ENCODE measurements around the gene USP51.
"Not testable (repeated sequence)": the region's sequence is repeated elsewhere in the genome, so short reads cannot be mapped to it uniquely, and the experiment has no call there.

The USP51 gene

DNA sequence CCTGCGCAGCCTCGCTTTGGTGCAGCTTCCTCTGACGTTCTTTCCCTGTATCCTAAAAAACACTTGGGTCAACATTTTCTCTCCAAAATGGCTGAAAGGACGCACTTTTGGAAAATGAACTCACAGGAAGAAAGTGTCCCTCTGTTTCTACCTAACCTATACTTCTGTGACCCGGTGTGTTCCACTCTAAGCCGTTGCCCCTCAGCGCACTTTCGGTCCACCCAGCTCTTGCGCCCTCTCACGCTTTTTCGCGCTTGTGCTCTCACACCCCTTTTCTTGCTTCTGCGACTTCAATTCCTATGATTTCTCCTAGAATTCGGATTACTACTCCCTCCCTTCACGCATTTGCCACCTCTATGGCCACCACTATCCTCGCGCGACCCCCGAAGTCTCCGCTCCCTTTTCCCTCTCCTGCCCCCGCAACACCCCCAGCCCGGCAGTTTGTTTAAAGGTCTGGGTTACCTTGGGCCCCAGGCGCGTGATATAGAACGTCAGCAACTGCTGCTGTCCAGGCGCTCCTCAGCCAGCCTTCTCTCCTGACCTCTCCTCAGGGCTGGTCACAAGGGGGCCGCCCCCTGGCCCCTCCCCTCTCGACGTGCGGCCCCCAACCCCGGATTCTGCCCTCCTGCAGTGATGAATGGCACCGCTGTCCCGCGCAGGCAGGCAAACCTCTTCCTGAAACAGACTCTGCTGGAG, at the start of gene USP51:
USP51 (minus strand) TSS at position 535 of the 696 bp plus-strand sequence. CDS start 909 bp downstream, outside the sequence.
- TF ChIP-seq, protein P1, sequence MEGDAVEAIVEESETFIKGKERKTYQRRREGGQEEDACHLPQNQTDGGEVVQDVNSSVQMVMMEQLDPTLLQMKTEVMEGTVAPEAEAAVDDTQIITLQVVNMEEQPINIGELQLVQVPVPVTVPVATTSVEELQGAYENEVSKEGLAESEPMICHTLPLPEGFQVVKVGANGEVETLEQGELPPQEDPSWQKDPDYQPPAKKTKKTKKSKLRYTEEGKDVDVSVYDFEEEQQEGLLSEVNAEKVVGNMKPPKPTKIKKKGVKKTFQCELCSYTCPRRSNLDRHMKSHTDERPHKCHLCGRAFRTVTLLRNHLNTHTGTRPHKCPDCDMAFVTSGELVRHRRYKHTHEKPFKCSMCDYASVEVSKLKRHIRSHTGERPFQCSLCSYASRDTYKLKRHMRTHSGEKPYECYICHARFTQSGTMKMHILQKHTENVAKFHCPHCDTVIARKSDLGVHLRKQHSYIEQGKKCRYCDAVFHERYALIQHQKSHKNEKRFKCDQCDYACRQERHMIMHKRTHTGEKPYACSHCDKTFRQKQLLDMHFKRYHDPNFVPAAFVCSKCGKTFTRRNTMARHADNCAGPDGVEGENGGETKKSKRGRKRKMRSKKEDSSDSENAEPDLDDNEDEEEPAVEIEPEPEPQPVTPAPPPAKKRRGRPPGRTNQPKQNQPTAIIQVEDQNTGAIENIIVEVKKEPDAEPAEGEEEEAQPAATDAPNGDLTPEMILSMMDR (IDR thresholded peaks at IDR 0.05; ENCODE audit: low read depth, low read length, missing control alignments), result no peak
- peak within 1 kb of the TSS; percentile 51 for H3K4me3 ChIP-seq (replicated peaks; ENCODE audit: low read depth, low read length)
- no peak for DNase-seq (ENCODE audit: extremely low read depth, low read depth)

DNA sequence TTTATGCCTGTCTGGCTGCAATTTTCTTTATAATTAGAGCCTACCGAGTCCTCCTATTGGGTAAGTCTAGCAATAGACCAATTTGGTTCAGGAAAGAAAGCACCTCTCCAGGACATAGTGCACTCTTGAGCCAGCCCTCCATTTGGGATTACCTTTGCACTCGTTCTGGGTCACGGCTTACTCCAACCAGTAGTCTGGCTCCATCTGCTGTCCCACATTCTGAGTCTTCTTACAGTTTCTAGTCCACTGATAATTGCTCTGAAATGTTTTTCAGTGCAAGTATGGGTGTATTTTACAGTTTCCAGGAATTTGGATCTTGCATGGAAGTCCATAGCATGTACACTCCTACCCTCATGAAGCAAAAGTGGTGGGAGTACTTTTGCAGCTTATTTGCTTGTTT, 34.8 kb upstream of the USP51 start:
- DNase-seq (ENCODE audit: extremely low read depth, low read depth), result no peak
- H3K4me3 ChIP-seq (replicated peaks; ENCODE audit: low read depth, low read length), result no peak overlapping the region
- TF ChIP-seq, protein P1 (IDR thresholded peaks at IDR 0.05; ENCODE audit: low read depth, low read length, missing control alignments), result no peak

DNA sequence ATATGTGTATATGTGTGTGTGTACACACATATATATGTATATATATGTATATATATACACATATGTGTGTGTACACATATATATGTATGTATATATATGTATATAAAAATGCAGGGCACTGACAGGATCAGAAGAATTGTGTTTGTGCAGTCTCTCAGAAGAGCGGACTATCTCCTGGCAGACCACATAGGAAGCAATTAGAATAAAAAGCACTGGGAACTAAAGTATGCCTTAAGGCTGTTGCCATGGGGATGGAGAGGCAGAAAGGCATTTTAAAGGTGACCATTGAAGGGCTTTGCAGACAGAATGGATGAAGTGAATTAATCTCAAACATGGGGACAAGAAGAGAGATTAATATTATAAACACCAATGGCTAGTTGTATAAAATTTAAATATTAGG, 33.7 kb upstream of the USP51 start:
- no peak overlapping the region for H3K4me3 ChIP-seq (replicated peaks; ENCODE audit: low read depth, low read length)
- DNase-seq (ENCODE audit: extremely low read depth, low read depth), result no peak
- TF ChIP-seq, protein P1 (IDR thresholded peaks at IDR 0.05; ENCODE audit: low read depth, low read length, missing control alignments), result no peak

DNA sequence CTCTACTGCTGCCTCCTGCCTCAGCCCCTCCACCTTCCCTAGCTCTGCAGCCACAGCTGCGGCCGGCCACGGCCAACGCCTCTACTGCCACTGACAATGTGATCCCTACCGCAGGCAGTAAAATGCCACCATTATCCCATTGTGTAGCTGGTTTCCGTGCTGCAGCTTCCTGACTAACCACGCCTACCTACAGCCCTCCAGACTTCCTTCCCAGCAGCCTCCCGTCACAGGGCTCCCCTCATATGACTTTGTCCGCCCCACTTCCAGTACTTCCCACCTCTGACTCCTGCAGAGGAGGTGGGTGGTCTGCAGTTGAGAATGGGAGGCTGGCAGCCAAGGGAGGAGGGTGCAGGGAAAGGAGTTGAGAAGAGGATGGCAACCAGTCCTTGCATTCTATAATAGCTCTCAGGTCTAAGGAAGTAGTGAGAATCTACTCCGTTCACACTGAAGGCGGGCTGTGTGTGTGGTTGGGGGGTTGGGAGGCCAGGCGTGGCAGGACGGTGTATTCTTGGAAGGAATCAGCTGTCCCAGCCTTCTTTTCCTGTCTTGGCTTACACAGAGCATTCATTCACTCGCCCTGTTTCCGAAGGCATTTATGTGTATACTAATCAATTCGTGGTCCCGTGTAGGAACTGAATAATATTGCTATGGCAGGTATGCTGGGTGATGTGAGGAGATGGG, 33.1 kb upstream of the USP51 start:
- no peak for DNase-seq (ENCODE audit: extremely low read depth, low read depth)
- no peak overlapping the region for H3K4me3 ChIP-seq (replicated peaks; ENCODE audit: low read depth, low read length)
- TF ChIP-seq, protein P1 (IDR thresholded peaks at IDR 0.05; ENCODE audit: low read depth, low read length, missing control alignments), result no peak

DNA sequence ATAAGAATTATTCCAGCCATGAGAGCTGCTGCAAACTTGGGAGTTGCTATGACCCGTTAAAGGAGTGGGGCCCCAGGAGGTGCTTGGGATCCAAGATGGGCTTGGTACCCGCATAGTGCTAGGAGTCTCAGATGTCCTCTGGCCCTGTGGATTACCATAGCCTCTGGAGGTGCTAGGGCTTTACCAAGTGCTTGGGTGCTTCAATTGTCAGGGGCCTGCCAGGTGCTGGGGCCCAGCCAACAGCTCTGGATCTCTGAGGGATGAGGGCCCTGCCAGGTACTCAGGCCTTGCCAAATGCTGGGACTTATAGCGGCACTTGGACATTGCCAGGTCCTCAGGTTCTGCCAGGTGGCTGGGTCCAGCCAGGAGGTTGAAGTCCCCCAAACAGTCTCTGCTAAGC, 32.0 kb upstream of the USP51 start:
- TF ChIP-seq, protein P1 (IDR thresholded peaks at IDR 0.05; ENCODE audit: low read depth, low read length, missing control alignments), result no peak

DNA sequence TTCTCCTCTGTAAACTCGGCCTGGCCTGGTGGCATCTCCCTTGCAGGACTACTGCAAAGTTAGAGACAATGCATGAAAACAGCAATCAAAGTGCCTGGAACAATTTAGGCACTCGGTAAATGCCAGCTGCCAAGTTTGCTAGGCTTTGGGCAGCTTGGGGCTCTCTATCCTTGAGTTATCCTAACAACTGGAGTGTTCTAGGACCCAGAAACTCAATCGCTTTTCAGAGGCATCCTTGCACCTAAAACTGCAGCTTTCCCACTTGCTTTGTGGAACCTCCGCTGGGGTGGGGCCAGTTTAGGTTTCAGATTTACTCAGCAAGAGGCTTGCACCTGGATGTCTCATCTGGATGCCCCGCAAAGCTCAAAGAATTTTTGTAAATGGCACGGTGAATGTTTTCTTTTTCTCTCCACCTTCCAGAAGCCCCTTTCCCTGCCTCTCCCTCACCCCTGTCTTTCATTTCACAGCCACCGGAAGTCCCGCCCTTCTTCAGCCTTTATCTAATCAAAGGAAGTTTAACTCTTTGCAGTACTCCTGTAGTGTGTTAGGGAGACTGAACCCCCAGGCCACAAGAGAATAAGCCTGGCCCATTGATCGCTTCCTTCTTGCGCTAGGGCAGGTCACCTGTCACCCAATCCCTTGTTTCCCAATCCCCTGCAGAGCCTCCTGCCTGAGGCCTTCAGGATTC, 27.3 kb upstream of the USP51 start:
- not testable (repeated sequence) for H3K4me3 ChIP-seq (replicated peaks; ENCODE audit: low read depth, low read length); DNase-seq (ENCODE audit: extremely low read depth, low read depth)

More for the DNA sequence above, 32.0 kb upstream of the USP51 start:
- no peak overlapping the region for H3K4me3 ChIP-seq (replicated peaks; ENCODE audit: low read depth, low read length)
- no peak for DNase-seq (ENCODE audit: extremely low read depth, low read depth)

DNA sequence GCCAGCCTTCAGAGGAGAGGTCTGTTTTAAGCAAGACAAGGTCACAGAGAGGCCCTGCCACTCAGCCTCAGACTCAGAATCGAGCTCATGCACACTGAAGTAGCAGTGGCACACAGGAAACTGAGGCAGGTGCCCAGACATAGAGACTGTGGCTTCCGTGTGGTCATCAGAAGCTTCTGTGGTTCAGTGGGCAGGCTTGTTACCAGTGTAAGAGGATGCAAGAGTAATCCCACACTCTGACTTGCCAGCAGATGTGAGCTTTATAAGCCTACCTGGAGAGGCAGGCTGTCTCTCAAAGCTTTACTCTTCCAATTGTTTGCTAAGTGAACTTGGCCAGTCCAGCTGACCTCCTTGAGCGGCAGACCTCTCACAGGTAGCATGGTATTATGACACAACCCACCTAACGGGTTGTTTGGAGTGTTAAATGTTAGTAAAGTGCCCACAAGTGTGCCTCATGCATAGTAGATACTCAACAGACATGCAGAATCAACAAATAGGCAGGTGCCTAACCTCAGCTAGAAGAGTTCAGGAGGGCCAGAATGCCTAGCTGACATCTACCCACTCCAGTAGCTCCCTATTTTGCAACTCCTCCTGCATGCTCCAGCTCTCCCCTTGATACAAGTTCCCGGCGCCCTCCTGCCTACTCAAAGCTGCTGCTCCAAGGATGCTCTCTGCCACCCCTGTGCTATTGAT, 23.5 kb upstream of the USP51 start:
- H3K4me3 ChIP-seq (replicated peaks; ENCODE audit: low read depth, low read length); DNase-seq (ENCODE audit: extremely low read depth, low read depth): not testable (repeated sequence)

DNA sequence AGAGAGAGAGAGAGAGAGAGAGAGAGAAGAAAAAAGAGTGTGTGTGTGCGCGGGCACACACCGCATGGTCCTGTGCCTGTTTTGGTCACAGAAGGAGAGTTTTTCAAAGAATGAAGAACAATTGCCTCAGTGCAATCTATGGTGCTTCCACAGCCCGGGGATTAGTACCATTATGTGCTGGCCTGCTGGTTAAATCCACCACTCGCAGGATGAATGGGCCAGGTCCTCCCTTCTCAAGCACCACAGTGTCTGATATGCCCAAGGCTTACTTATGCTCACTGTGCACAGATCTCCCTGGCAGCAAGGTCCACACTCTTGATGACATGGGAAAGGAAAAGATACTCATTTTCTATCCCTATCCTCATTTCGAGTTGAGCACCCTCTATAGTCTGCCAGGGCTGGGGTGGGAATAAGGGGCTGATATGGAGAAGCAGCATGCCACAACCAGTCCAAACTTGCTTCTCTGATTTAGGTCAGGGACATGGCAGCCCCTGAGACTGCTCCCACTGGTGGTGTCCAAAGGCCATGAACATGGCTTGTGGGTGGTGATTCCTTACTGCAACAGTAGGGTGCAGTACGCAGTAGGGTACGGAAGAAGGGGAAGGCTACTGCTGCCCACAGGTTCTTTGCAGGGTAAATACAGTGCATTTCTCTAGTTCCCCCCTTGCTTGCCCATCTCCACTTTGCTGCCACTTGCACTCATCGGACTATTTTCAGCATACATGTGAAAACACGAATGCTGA, 18.9 kb upstream of the USP51 start:
- DNase-seq (ENCODE audit: extremely low read depth, low read depth), result not testable (repeated sequence)

DNA sequence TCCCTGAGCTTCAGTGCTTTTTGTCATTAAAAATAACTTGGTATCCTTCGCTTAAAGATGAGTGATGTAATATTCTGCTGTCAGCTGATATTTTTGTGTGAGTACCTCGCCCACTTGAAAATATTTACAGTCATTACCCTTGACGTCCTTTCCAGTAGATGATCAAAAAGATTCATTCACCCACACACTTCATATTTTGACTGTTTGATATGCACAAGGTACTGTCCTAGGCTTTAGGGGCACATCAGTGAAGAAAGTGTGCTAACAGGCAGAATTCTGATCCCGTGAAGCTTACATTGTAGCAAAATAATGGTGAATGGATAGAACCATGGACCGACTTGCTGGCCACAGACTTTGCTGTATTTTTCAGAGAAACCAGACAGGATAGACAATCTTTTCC, 18.1 kb upstream of the USP51 start:
- not testable (repeated sequence) for DNase-seq (ENCODE audit: extremely low read depth, low read depth); H3K4me3 ChIP-seq (replicated peaks; ENCODE audit: low read depth, low read length)

More for the DNA sequence above, 18.9 kb upstream of the USP51 start:
- not testable (repeated sequence) for H3K4me3 ChIP-seq (replicated peaks; ENCODE audit: low read depth, low read length)

DNA sequence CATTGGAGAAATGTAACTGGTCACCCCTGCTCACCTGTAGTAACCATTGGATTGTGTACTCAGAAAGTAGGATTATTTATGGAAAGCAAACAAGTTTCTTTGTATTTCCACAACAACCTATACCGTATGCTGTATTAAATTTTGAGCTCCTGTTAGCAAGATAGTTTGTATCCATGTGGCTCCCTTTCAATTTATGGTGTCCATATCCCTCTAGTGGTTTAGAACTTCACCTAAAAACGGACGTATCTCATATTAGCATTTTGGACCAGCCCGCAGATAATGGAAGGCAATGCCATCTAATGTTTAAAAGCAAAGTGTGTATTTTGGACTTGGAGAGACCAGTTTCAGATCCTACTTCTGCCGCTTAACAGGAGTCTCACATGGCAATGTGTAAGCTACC, 17.4 kb upstream of the USP51 start:
- H3K4me3 ChIP-seq (replicated peaks; ENCODE audit: low read depth, low read length); DNase-seq (ENCODE audit: extremely low read depth, low read depth): not testable (repeated sequence)

All from HFF-Myc (cell line).